ENCODE data around the gene TMEM252. TPM values are rescaled to one million over a fixed set of nuclear protein-coding genes. Genes with fewer than 3 reads are reported as not detected.

Gene TMEM252
- polyA plus RNA-seq, 1 experiment: not detected

GRCh38 chr9:68522131-68522530 is 18.6 kb downstream of the TMEM252 start:
- Histone ChIP-seq H3K27ac (ENCODE audit: low read depth, low read length) (no peak overlapping the region), H3K27me3 (ENCODE audit: control insufficient read depth, insufficient read depth, low read length) (no peaks in the 10 kb centered on the region), H3K9me3 (ENCODE audit: control insufficient read depth, insufficient read depth, low read length) (no peaks in the 10 kb centered on the region; the same call in 1 of the 2 replicates), H3K4me3 (ENCODE audit: low read depth, low read length) (no peak overlapping the region)
- no peak for DNase-seq (ENCODE audit: low read depth, low spot score)
- no peak for TF ChIP-seq CTCF (IDR thresholded peaks at IDR 0.05; ENCODE audit: low read depth, low read length)
- POLR2A ChIA-PET: no interaction called here
- CTCF ChIA-PET: no interaction called here

DNA sequence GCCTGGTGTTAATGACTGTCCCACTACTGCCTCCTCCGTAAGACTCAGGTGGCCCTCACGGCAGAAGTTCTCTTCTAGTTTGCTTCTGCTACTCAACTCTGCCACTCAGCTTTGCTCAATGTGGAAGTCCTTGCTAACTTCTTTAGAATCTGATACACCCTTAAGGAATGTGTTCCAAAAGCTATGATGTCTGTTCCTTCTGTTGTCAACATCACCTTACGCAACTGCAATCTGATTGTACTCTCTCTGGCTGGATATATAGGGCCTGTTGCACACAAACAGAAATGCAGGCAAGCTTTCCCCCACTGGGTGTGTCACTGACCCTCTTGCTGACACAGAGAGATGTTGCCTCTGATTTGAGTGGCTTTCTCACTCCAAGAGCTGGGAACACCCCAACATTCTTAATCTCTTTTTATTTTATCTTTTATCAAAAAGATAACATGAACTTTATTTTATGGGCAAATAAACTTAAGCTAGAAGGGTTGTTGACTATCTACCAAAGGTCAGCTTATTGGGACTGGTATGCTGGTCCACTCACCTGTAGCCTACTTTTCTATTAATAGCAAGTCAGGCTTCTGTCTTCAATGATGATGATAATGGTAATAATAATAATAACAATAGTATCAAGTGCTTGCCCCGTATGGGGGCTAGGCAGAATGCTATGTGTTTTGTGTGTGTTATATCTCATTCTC is 25.2 kb downstream of the TMEM252 start:
- ChIA-PET POLR2A (no interaction called here), CTCF (interaction anchor here (0.8 to 1.0 kb wide), 2 partner anchors 9 to 38 kb away, joined by 3 read pairs; no protein-coding TSS in a partner anchor)
- no peak for TF ChIP-seq CTCF (IDR thresholded peaks at IDR 0.05; ENCODE audit: low read depth, low read length)
- DNase-seq (ENCODE audit: low read depth, low spot score): peak; percentile 26
- no peaks in the 10 kb centered on the region; the same call in 1 of the 2 replicates for H3K9me3 ChIP-seq (ENCODE audit: control insufficient read depth, insufficient read depth, low read length)
- no peak overlapping the region for H3K4me3 ChIP-seq (ENCODE audit: low read depth, low read length)
- H3K27me3 ChIP-seq (ENCODE audit: control insufficient read depth, insufficient read depth, low read length): no peaks in the 10 kb centered on the region
- H3K27ac ChIP-seq (ENCODE audit: low read depth, low read length): no peak overlapping the region

DNA sequence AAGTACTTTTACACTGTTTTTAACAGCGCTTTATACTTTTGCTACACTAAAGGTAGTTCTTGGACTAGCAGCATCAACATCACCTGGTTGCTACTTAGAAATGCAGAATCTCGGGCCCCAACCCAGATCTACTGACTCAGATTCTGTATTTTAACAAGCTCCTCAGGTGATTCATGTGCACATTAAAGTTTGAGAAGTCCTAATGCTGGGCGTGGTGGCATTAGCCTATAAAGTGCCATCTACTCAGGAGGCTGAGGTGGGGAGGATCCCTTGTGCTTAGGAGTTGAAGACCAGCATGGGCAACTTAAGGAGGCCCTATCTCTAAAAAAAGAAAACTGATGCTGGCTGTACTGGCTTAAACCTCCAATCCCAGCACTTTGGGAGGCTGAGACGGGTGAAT is 26.7 kb downstream of the TMEM252 start:
- Histone ChIP-seq H3K9me3 (ENCODE audit: control insufficient read depth, insufficient read depth, low read length) (no peaks in the 10 kb centered on the region; the same call in 1 of the 2 replicates), H3K27me3 (ENCODE audit: control insufficient read depth, insufficient read depth, low read length) (no peaks in the 10 kb centered on the region), H3K27ac (ENCODE audit: low read depth, low read length) (no peak overlapping the region), H3K4me3 (ENCODE audit: low read depth, low read length) (no peak overlapping the region)
- CTCF ChIA-PET: interaction anchor here (1.0 to 1.6 kb wide), 2 partner anchors 47 to 70 kb away, joined by 3 to 4 read pairs; no protein-coding TSS in a partner anchor
- DNase-seq (ENCODE audit: low read depth, low spot score): no peak
- POLR2A ChIA-PET: no interaction called here
- no peak for TF ChIP-seq CTCF (IDR thresholded peaks at IDR 0.05; ENCODE audit: low read depth, low read length)

DNA sequence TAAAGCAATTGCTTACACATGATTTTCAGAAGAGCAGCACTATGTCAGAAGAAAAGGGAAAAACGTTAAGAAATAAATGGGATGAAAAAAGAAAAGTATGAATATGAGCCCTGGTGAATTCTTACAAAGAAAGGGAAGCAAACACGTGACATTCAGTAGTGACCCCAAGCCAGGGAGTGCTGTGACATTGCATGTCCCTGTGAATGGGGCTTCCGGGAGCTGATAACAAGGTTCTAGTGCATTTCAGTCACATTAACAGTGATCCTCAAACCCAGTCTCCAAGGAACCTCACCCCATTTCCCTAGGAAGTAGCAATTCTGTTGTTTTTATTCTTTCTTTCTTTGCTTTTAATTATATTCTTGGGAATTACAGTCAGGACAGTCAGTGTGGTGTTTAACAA is 27.3 kb downstream of the TMEM252 start:
- DNase-seq (ENCODE audit: low read depth, low spot score): no peak
- no peak overlapping the region for H3K4me3 ChIP-seq (ENCODE audit: low read depth, low read length)
- H3K27ac ChIP-seq (ENCODE audit: low read depth, low read length): no peak overlapping the region
- ChIA-PET POLR2A (no interaction called here), CTCF (interaction anchor here (1.0 to 1.6 kb wide), 2 partner anchors 48 to 71 kb away, joined by 3 to 4 read pairs; no protein-coding TSS in a partner anchor)
- no peaks in the 10 kb centered on the region for H3K27me3 ChIP-seq (ENCODE audit: control insufficient read depth, insufficient read depth, low read length)
- no peak for TF ChIP-seq CTCF (IDR thresholded peaks at IDR 0.05; ENCODE audit: low read depth, low read length)
- H3K9me3 ChIP-seq (ENCODE audit: control insufficient read depth, insufficient read depth, low read length): no peaks in the 10 kb centered on the region; the same call in 1 of the 2 replicates

GRCh38 chr9:68509689-68510088 is 31.0 kb downstream of the TMEM252 start:
- H3K27ac ChIP-seq (ENCODE audit: low read depth, low read length): no peak overlapping the region
- no peaks in the 10 kb centered on the region for H3K27me3 ChIP-seq (ENCODE audit: control insufficient read depth, insufficient read depth, low read length)
- ChIA-PET CTCF (interaction anchor here (1.1 kb wide), 1 partner anchor 30 kb away, joined by 5 read pairs; no protein-coding TSS in a partner anchor), POLR2A (no interaction called here)
- no peak overlapping the region for H3K4me3 ChIP-seq (ENCODE audit: low read depth, low read length)
- no peak for TF ChIP-seq CTCF (IDR thresholded peaks at IDR 0.05; ENCODE audit: low read depth, low read length)
- no peak for DNase-seq (ENCODE audit: low read depth, low spot score)
- no peaks in the 10 kb centered on the region for H3K9me3 ChIP-seq (ENCODE audit: control insufficient read depth, insufficient read depth, low read length)
